Smooth muscle cell (in vitro differentiated cells): ENCODE results near the gene HMCN2. TPM values are rescaled to one million over a fixed set of nuclear protein-coding genes. Genes with fewer than 3 reads are reported as not detected.

Experiments
- DNase-seq: peaks from one replicate; lab custom pipeline; 2025; ENCODE audit not compliant: unreplicated experiment; lab: John Stamatoyannopoulos, UW
- H2AFZ ChIP-seq: fragments of 200-600 bp; sonication (generic); 2 replicates; pipeline ENCODE4 v1.6.0; 2016; ENCODE audit warnings: antibody characterized with exemption, low read depth, mild to moderate bottlenecking
- H3F3A ChIP-seq: fragments of 200-600 bp; sonication (generic); 2 replicates; pipeline ENCODE4 v1.6.0; 2017; ENCODE audit warnings: antibody characterized with exemption, low read depth
- H3K27ac ChIP-seq: fragments of 200-600 bp; sonication (generic); 2 replicates; pipeline ENCODE4 v1.5.1; 2016; ENCODE audit warnings: low read depth, mild to moderate bottlenecking
- H3K27me3 ChIP-seq: fragments of 200-600 bp; sonication (generic); 2 replicates; pipeline ENCODE4 v1.6.1; 2016; ENCODE audit warnings: low read depth, mild to moderate bottlenecking
- H3K36me3 ChIP-seq: fragments of 200-600 bp; sonication (generic); 2 replicates; pipeline ENCODE4 v1.5.1; 2016; ENCODE audit warnings: low read depth
- H3K4me1 ChIP-seq: fragments of 200-600 bp; sonication (generic); 2 replicates; pipeline ENCODE4 v1.5.1; 2016; ENCODE audit warnings: low read depth
- H3K4me2 ChIP-seq: fragments of 200-600 bp; sonication (generic); 2 replicates; pipeline ENCODE4 v1.6.0; 2016; ENCODE audit warnings: mild to moderate bottlenecking
- H3K4me3 ChIP-seq: fragments of 200-600 bp; sonication (generic); 2 replicates; pipeline ENCODE4 v1.5.1; 2016; ENCODE audit warnings: mild to moderate bottlenecking
- H3K79me2 ChIP-seq: fragments of 200-600 bp; sonication (generic); 2 replicates; pipeline ENCODE4 v1.6.0; 2016; ENCODE audit warnings: low read depth, mild to moderate bottlenecking
- H3K9ac ChIP-seq: fragments of 200-600 bp; sonication (generic); 2 replicates; pipeline ENCODE4 v1.6.0; 2016; ENCODE audit warnings: low read depth
- H3K9me3 ChIP-seq: fragments of 200-600 bp; sonication (generic); replicated peaks from 2 replicates; pipeline ENCODE4 v1.5.1; 2016; ENCODE audit warnings: low read depth
- H4K20me1 ChIP-seq: fragments of 200-600 bp; sonication (generic); 2 replicates; pipeline ENCODE4 v1.6.0; 2016; ENCODE audit warnings: low read depth
- WGBS: methylation state at CpG from one replicate; pipeline ENCODE4 v1.1.7; 2016; ENCODE audit warnings: low lambda C conversion rate; 5-methylcytosine and 5-hydroxymethylcytosine counted together
- polyA plus RNA-seq: library from polyadenylated mRNA; unstranded; fragments of >200 nt; fragmentation: Nextera tagmentation; extraction: Ambion mirVana; gene quantifications from 2 replicates; pipeline ENCODE4 v1.2.1, GENCODE V29; 2016
- total RNA-seq: library from RNA; depleted of rRNA; stranded (reverse); fragments of >200 nt; gene quantifications from 2 replicates; pipeline ENCODE4 v1.2.3, GENCODE V29; 2014
- TF ChIP-seq, protein P1 (sequence below): fragments of 200-600 bp; sonication (generic); IDR thresholded peaks from 2 replicates; pipeline ENCODE4 v1.5.1; 2017; ENCODE audit warnings: borderline replicate concordance, mild to moderate bottlenecking, antibody characterized with exemption; ENCODE audit not compliant: insufficient read depth, poor library complexity, severe bottlenecking

The HMCN2 gene
- total and polyA plus RNA-seq, 2 experiments from 2014 or later = under 0.01 TPM; not detected in 1

- Histone ChIP-seq H3K79me2 (no peaks in the 10 kb centered on the region), H3F3A (no peaks in the 10 kb centered on the region), H2AFZ (no peak overlapping the region), H3K9me3 (no peaks in the 10 kb centered on the region), H3K36me3 (no peaks in the 10 kb centered on the region), H3K27ac (no peak overlapping the region), H3K27me3 (no peaks in the 10 kb centered on the region), H3K4me2 (no peak overlapping the region), H3K4me1 (no peaks in the 10 kb centered on the region), H4K20me1 (no peaks in the 10 kb centered on the region), H3K4me3 (no peak overlapping the region), H3K9ac (no peak overlapping the region)
- DNase-seq = no peak
- 95% methylated on average over 3 of the region's 3 CpGs for WGBS
- TF ChIP-seq, protein P1, sequence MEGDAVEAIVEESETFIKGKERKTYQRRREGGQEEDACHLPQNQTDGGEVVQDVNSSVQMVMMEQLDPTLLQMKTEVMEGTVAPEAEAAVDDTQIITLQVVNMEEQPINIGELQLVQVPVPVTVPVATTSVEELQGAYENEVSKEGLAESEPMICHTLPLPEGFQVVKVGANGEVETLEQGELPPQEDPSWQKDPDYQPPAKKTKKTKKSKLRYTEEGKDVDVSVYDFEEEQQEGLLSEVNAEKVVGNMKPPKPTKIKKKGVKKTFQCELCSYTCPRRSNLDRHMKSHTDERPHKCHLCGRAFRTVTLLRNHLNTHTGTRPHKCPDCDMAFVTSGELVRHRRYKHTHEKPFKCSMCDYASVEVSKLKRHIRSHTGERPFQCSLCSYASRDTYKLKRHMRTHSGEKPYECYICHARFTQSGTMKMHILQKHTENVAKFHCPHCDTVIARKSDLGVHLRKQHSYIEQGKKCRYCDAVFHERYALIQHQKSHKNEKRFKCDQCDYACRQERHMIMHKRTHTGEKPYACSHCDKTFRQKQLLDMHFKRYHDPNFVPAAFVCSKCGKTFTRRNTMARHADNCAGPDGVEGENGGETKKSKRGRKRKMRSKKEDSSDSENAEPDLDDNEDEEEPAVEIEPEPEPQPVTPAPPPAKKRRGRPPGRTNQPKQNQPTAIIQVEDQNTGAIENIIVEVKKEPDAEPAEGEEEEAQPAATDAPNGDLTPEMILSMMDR = no peak
Observed at GRCh38 chr9:130402243-130402642, 136.7 kb downstream of the HMCN2 start.

GRCh38 chr9:130402645-130403440 lies 137.3 kb downstream of the HMCN2 start:
- Histone ChIP-seq H2AFZ (no peak overlapping the region), H3K79me2 (no peaks in the 10 kb centered on the region), H3K4me3 (no peak overlapping the region), H3K36me3 (no peaks in the 10 kb centered on the region), H3K4me2 (no peak overlapping the region), H3K27me3 (no peaks in the 10 kb centered on the region), H3F3A (no peaks in the 10 kb centered on the region), H3K4me1 (no peaks in the 10 kb centered on the region), H3K9ac (no peak overlapping the region), H3K27ac (no peak overlapping the region), H4K20me1 (no peaks in the 10 kb centered on the region), H3K9me3 (no peaks in the 10 kb centered on the region)
- 94% methylated on average over 28 of the region's 28 CpGs for whole genome bisulfite sequencing
- TF ChIP-seq, protein P1 = no peak
- no peak for DNase-seq

DNA sequence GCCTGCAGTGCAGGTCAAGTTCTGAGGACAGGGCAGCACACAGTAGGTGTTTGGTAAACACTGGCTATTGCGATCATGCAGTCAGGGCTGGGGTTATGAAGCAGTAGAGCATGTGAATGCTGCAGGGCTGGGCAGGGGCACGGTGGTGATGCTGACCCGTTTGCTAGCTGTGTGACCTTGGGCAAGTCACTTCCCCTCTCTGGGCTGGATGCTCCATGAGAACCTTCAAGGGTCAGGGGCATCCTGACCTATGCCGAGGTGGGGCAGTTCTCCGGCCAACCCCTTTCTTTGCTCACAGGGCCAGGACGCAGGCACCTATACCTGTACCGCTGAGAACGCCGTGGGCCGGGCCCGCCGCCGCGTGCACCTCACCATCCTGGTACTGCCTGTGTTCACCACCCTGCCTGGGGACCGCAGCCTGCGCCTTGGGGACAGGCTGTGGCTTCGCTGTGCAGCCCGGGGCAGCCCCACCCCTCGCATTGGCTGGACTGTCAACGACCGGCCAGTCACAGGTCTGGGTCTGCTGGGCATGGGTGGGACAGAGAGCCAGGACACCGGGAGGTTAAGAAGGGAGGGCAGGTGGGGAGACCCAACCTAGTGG lies 140.2 kb downstream of the HMCN2 start:
- Histone ChIP-seq H3K9ac (no peak overlapping the region), H3K36me3 (no peaks in the 10 kb centered on the region), H3K79me2 (no peaks in the 10 kb centered on the region), H3K27ac (no peak overlapping the region), H3K27me3 (no peaks in the 10 kb centered on the region), H3K9me3 (no peaks in the 10 kb centered on the region), H3K4me2 (no peak overlapping the region), H4K20me1 (no peaks in the 10 kb centered on the region), H3K4me1 (no peaks in the 10 kb centered on the region), H3K4me3 (no peak overlapping the region), H2AFZ (no peak overlapping the region), H3F3A (no peaks in the 10 kb centered on the region)
- WGBS = 96% methylated on average over 22 of the region's 22 CpGs
- TF ChIP-seq, protein P1 = no peak
- DNase-seq = no peak
